ENCODE results near the gene GSTK1.

The GSTK1 gene

DNA sequence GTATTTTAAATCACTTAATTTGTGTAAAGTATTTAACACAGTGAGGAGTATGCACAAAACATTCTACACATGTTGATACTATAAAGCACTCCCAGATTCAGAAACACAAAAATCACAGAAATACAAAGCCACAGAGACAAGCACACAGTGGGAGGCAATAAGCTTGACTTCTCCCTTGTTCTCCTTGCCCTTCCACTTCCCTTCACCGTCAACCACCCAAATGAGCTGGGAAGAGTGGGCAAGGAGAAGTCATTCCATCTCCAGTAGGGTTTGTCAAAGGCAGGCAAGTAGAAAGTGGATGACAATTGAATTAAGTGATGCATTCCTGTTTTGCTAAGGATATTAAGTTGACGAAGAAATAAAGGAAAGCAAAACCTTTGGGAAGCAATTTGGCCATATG, 17.3 kb downstream of the GSTK1 start:
- no peak for DNase-seq (ENCODE audit: low read depth)
- H3K4me3 ChIP-seq (ENCODE audit: low read length): no peak overlapping the region
- TF ChIP-seq, protein P1, sequence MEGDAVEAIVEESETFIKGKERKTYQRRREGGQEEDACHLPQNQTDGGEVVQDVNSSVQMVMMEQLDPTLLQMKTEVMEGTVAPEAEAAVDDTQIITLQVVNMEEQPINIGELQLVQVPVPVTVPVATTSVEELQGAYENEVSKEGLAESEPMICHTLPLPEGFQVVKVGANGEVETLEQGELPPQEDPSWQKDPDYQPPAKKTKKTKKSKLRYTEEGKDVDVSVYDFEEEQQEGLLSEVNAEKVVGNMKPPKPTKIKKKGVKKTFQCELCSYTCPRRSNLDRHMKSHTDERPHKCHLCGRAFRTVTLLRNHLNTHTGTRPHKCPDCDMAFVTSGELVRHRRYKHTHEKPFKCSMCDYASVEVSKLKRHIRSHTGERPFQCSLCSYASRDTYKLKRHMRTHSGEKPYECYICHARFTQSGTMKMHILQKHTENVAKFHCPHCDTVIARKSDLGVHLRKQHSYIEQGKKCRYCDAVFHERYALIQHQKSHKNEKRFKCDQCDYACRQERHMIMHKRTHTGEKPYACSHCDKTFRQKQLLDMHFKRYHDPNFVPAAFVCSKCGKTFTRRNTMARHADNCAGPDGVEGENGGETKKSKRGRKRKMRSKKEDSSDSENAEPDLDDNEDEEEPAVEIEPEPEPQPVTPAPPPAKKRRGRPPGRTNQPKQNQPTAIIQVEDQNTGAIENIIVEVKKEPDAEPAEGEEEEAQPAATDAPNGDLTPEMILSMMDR (IDR thresholded peaks at IDR 0.05; ENCODE audit: insufficient read depth, low read depth, low read length, missing control alignments): no peak

- TF ChIP-seq, protein P1 (IDR thresholded peaks at IDR 0.05; ENCODE audit: insufficient read depth, low read depth, low read length, missing control alignments): no peak
- no peak overlapping the region for H3K4me3 ChIP-seq (ENCODE audit: low read length)
- no peak for DNase-seq (ENCODE audit: low read depth)
These were observed 18.3 kb downstream of the GSTK1 start for GRCh38 chr7:143281529-143281928.

DNA sequence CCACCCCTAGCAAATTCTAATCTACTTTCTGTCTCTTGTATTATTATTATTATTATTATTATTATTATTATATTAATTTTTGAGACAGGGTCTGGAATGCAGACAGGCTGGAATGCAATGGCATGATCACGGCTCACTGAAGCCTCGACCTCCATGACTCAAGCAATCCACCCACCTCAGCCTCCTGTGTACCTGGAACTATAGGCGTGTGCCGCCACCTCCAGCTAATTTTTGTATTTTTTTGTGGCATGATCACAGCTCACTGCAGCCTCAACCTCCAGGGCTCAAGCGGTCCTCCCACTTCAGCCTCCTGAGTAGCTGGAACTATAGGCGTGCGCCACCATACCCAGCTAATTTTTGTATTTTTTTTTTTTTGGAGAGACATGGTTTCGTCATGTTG, 18.9 kb downstream of the GSTK1 start:
- H3K4me3 ChIP-seq (ENCODE audit: low read length): no peak overlapping the region
- TF ChIP-seq, protein P1 (IDR thresholded peaks at IDR 0.05; ENCODE audit: insufficient read depth, low read depth, low read length, missing control alignments): no peak
- peak; percentile 22 for DNase-seq (ENCODE audit: low read depth)

DNA sequence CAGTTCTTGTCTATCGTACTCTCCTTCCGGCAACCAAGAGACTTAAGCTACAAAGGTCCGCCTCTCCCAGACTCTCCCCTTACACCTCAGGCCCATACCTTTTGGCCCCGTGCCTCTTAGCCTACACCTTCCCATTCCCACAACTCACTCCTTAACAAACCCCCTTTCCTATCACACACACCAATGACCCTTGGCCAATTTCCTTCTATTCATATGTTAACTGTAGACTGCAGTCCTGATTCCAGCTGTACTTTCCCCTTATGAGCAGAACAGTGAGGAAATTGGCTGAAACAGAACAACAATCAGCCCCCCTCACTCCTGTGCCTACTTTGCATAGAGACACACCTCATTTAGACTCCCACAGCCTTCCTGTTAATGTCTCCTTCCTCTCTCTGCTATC, 20.1 kb downstream of the GSTK1 start:
- DNase-seq (ENCODE audit: low read depth): no peak
- TF ChIP-seq, protein P1 (IDR thresholded peaks at IDR 0.05; ENCODE audit: insufficient read depth, low read depth, low read length, missing control alignments): no peak
- H3K4me3 ChIP-seq (ENCODE audit: low read length): no peak overlapping the region

GRCh38 chr7:143284591-143285469, 21.6 kb downstream of the GSTK1 start, which contains the start of gene TMEM139:
Gene TMEM139 (plus strand): TSS chr7:143284958. CDS start chr7:143285958, 1,000 bp downstream.
- DNase-seq (ENCODE audit: low read depth): peak; percentile 39
- H3K4me3 ChIP-seq (ENCODE audit: low read length): peak within 1 kb of the TSS; percentile 17
- TF ChIP-seq, protein P1 (IDR thresholded peaks at IDR 0.05; ENCODE audit: insufficient read depth, low read depth, low read length, missing control alignments): no peak

- peak; percentile 61 for DNase-seq (ENCODE audit: low read depth)
- TF ChIP-seq, protein P1 (IDR thresholded peaks at IDR 0.05; ENCODE audit: insufficient read depth, low read depth, low read length, missing control alignments): no peak
- peak overlapping the region; percentile 17 for H3K4me3 ChIP-seq (ENCODE audit: low read length)
These were observed 22.2 kb downstream of the GSTK1 start for GRCh38 chr7:143285470-143285778.
